OCI-LY7 (cell line): ENCODE results near the gene PTGDR. TPM values are rescaled to one million over a fixed set of nuclear protein-coding genes. Genes with fewer than 3 reads are reported as not detected.

Experiments
- BruUV-seq: library from RNA; stranded (reverse); fragments of 400-500 nt; replicated peaks from 2 replicates; lab custom pipeline; 2021; lab: Mats Ljungman, UMichigan
- CTCF ChIA-PET: fragments of 300-600 bp; sonication (Branson Sonifier 250); formaldehyde crosslinking; loops from one replicate; lab custom pipeline; 2022; ENCODE audit warnings: antibody characterized with exemption; ENCODE audit not compliant: unreplicated experiment; lab: Charles Lee
- POLR2A ChIA-PET: fragments of 300-600 bp; sonication (Branson Sonifier 250); formaldehyde crosslinking; loops from one replicate; lab custom pipeline; 2022; ENCODE audit warnings: antibody characterized with exemption; lab: Charles Lee
- DNase-seq: peaks from one replicate; pipeline ENCODE4 v3.0.0-alpha.2; 2015; ENCODE audit warnings: low spot score
- H2AFZ ChIP-seq: fragments of 200-600 bp; sonication (generic), shearing (Covaris generic); 2 replicates; pipeline ENCODE4 v1.6.1; 2014; ENCODE audit warnings: mild to moderate bottlenecking, antibody characterized with exemption, low read length, moderate library complexity
- H3K27ac ChIP-seq: fragments of 200-600 bp; sonication (generic); 2 replicates; pipeline ENCODE4 v1.5.1; 2014; ENCODE audit warnings: mixed run types, low read depth, mild to moderate bottlenecking, moderate library complexity, low read length, inconsistent platforms; ENCODE audit not compliant: poor library complexity, severe bottlenecking
- H3K36me3 ChIP-seq: fragments of 200-600 bp; sonication (generic); 2 replicates; pipeline ENCODE4 v1.6.1; 2014; ENCODE audit warnings: mild to moderate bottlenecking, antibody characterized with exemption, low read length, moderate library complexity, mixed read lengths; ENCODE audit not compliant: insufficient read depth
- H3K4me1 ChIP-seq: fragments of 200-600 bp; sonication (generic); 2 replicates; pipeline ENCODE4 v1.5.1; 2014; ENCODE audit warnings: mild to moderate bottlenecking, low read length; ENCODE audit not compliant: insufficient read depth, poor library complexity, severe bottlenecking
- H3K4me2 ChIP-seq: fragments of 200-600 bp; sonication (generic); 2 replicates; pipeline ENCODE4 v1.6.1; 2014; ENCODE audit warnings: mild to moderate bottlenecking, low read length
- H3K4me3 ChIP-seq: fragments of 200-600 bp; sonication (generic); 2 replicates; pipeline ENCODE4 v1.5.1; 2014; ENCODE audit warnings: mild to moderate bottlenecking, low read depth, low read length; ENCODE audit not compliant: poor library complexity, severe bottlenecking
- H3K79me2 ChIP-seq: fragments of 200-600 bp; sonication (generic); 2 replicates; pipeline ENCODE4 v1.6.1; 2016; ENCODE audit warnings: low read depth, mild to moderate bottlenecking, low read length, moderate library complexity, mixed read lengths; ENCODE audit not compliant: insufficient read depth
- H3K9me2 ChIP-seq: fragments of 200-600 bp; sonication (generic); 2 replicates; pipeline ENCODE4 v1.6.1; 2016; ENCODE audit warnings: mild to moderate bottlenecking, low read length, mixed read lengths; ENCODE audit not compliant: insufficient read depth
- H3K9me3 ChIP-seq: fragments of 200-600 bp; sonication (generic); 2 replicates; pipeline ENCODE4 v1.6.1; 2014; ENCODE audit warnings: mild to moderate bottlenecking, mixed run types, low read length, mixed read lengths
- H4K20me1 ChIP-seq: fragments of 200-600 bp; sonication (generic); 2 replicates; pipeline ENCODE4 v1.6.1; 2014; ENCODE audit warnings: mild to moderate bottlenecking, antibody characterized with exemption, low read length, moderate library complexity, mixed read lengths; ENCODE audit not compliant: insufficient read depth
- CTCF ChIP-seq: fragments of 200-600 bp; sonication (generic); conservative IDR thresholded peaks from 2 replicates; pipeline ENCODE4 v1.5.1; 2014; ENCODE audit warnings: mild to moderate bottlenecking, antibody characterized with exemption, low read length, moderate library complexity, mixed read lengths
- EZH2phosphoT487 ChIP-seq: fragments of 200-600 bp; sonication (generic); IDR thresholded peaks from 2 replicates; pipeline ENCODE4 v1.6.1; 2018; ENCODE audit warnings: low read depth, borderline replicate concordance, mild to moderate bottlenecking, mixed run types, antibody characterized with exemption, low read length, moderate library complexity, mixed read lengths
- intact Hi-C: fragments of 100-400 bp; cut with micrococcal nuclease; formaldehyde crosslinking; loops from one replicate; pipeline ENCODE4 v1.10.0; 2022; ENCODE audit not compliant: unreplicated experiment
- total RNA-seq, 2 experiments: library from RNA; depleted of rRNA in 1 of 2; stranded (reverse); fragments of >200 nt in 1 of 2; shearing (Covaris generic) in 1 of 2; gene quantifications; 2 replicates each; pipeline ENCODE4 v1.2.3, GENCODE V29; 2014 to 2022

The PTGDR gene
- total RNA-seq, 2 experiments from 2014 or later: not detected

- Histone ChIP-seq H3K4me3 (no peak overlapping the region), H3K9me3 (no peaks in the 10 kb centered on the region), H3K27ac (no peak overlapping the region), H3K79me2 (no peaks in the 10 kb centered on the region), H3K36me3 (no peaks in the 10 kb centered on the region), H3K9me2 (no peaks in the 10 kb centered on the region), H3K4me2 (no peak overlapping the region), H2AFZ (no peak overlapping the region), H3K4me1 (peaks cover 11% of the 10 kb centered on the region), H4K20me1 (no peaks in the 10 kb centered on the region)
- no TSS peak for BruUV-seq
- no peak for DNase-seq
- ChIA-PET POLR2A (no interaction called here), CTCF (no interaction called here)
- no peak for TF ChIP-seq EZH2phosphoT487
- no peak for TF ChIP-seq CTCF
- intact Hi-C loops: no loop called here
Measured at GRCh38 chr14:52238682-52239081, 28.8 kb upstream of the PTGDR start.

GRCh38 chr14:52240623-52241022 lies 26.9 kb upstream of the PTGDR start:
- Histone ChIP-seq H3K9me2 (no peaks in the 10 kb centered on the region), H2AFZ (no peak overlapping the region), H3K4me3 (no peak overlapping the region), H3K79me2 (no peaks in the 10 kb centered on the region), H3K4me2 (no peak overlapping the region), H4K20me1 (no peaks in the 10 kb centered on the region), H3K36me3 (no peaks in the 10 kb centered on the region), H3K4me1 (peaks cover 2% of the 10 kb centered on the region), H3K9me3 (no peaks in the 10 kb centered on the region), H3K27ac (no peak overlapping the region)
- intact Hi-C loops: no loop called here
- DNase-seq: no peak
- CTCF ChIA-PET: no interaction called here
- TF ChIP-seq CTCF: no peak
- TF ChIP-seq EZH2phosphoT487: no peak
- POLR2A ChIA-PET: interaction anchor here (0.7 kb wide), 1 partner anchor 106 kb away, joined by 3 read pairs; no protein-coding TSS in a partner anchor
- no TSS peak for BruUV-seq

- DNase-seq: no peak
- POLR2A ChIA-PET: no interaction called here
- intact Hi-C loops: no loop called here
- Histone ChIP-seq H3K4me3 (no peak overlapping the region), H4K20me1 (no peaks in the 10 kb centered on the region), H3K36me3 (no peaks in the 10 kb centered on the region), H3K4me2 (no peak overlapping the region), H3K9me3 (no peaks in the 10 kb centered on the region), H3K4me1 (no peaks in the 10 kb centered on the region), H3K27ac (no peak overlapping the region), H3K9me2 (no peaks in the 10 kb centered on the region), H3K79me2 (no peaks in the 10 kb centered on the region), H2AFZ (no peak overlapping the region)
- TF ChIP-seq EZH2phosphoT487 (no peak), CTCF (no peak)
- no TSS peak for BruUV-seq
- CTCF ChIA-PET: no interaction called here
Measured at GRCh38 chr14:52241087-52241793, 26.3 kb upstream of the PTGDR start.
